G401.6 (cell line): ENCODE measurements around the gene UGGT2.
"Not testable (repeated sequence)": the region's sequence is repeated elsewhere in the genome, so short reads cannot be mapped to it uniquely, and the experiment has no call there.

Source experiments
- FAIRE-seq: peaks from 2 replicates; lab custom pipeline; 2012; peaks lifted over from hg19 to GRCh38; lab: Jason Lieb, UNC

The UGGT2 gene

GRCh38 chr13:96053003-96053703, at the start of gene UGGT2:
TSS of gene UGGT2 (minus strand) at chr13:96053401. CDS start at chr13:96053312, 89 bp downstream.
- FAIRE-seq, result no peak

GRCh38 chr13:96100457-96101220, 47.4 kb upstream of the UGGT2 start:
- FAIRE-seq, result no peak

- FAIRE-seq, result no peak
Measured at GRCh38 chr13:96093296-96094006, 40.2 kb upstream of the UGGT2 start.

GRCh38 chr13:96091164-96092117, 38.2 kb upstream of the UGGT2 start:
- FAIRE-seq, result no peak

- no peak for FAIRE-seq
Measured at GRCh38 chr13:96090240-96091101, 37.3 kb upstream of the UGGT2 start.

- no peak for FAIRE-seq
Measured at GRCh38 chr13:96089749-96090239, 36.6 kb upstream of the UGGT2 start, which contains the start of gene HS6ST3. TSS of gene HS6ST3 (plus strand) at chr13:96090107.

GRCh38 chr13:96089139-96089538, 35.9 kb upstream of the UGGT2 start:
- no peak for FAIRE-seq

- no peak for FAIRE-seq
Measured at GRCh38 chr13:96086736-96087135, 33.5 kb upstream of the UGGT2 start.

- FAIRE-seq, result no peak
Measured at GRCh38 chr13:96082640-96083039, 29.4 kb upstream of the UGGT2 start.

- FAIRE-seq, result no peak
Measured at GRCh38 chr13:96081888-96082287, 28.7 kb upstream of the UGGT2 start.

- FAIRE-seq, result no peak
Measured at GRCh38 chr13:96080676-96081075, 27.5 kb upstream of the UGGT2 start.

- FAIRE-seq, result peak; percentile 58
Measured at GRCh38 chr13:96075953-96076543, 22.8 kb upstream of the UGGT2 start.

GRCh38 chr13:96072392-96072791, 19.2 kb upstream of the UGGT2 start:
- no peak for FAIRE-seq

- FAIRE-seq, result no peak
Measured at GRCh38 chr13:96071504-96071903, 18.3 kb upstream of the UGGT2 start.

- no peak for FAIRE-seq
Measured at GRCh38 chr13:96068729-96069128, 15.5 kb upstream of the UGGT2 start.

- no peak for FAIRE-seq
Measured at GRCh38 chr13:96065849-96066248, 12.6 kb upstream of the UGGT2 start.

GRCh38 chr13:96052656-96053002, 572 bp downstream of the UGGT2 start:
- FAIRE-seq, result no peak

- not testable (repeated sequence) for FAIRE-seq
Measured at GRCh38 chr13:96051946-96052345, 1.3 kb downstream of the UGGT2 start.

GRCh38 chr13:96051491-96051890, 1.7 kb downstream of the UGGT2 start:
- not testable (repeated sequence) for FAIRE-seq

GRCh38 chr13:96050955-96051354, 2.2 kb downstream of the UGGT2 start:
- FAIRE-seq, result not testable (repeated sequence)
